RPMI8226 (cell line): Measurements from ENCODE around the gene SELENBP1.

Experiments
- DNase-seq: peaks from one replicate; pipeline ENCODE4 v3.0.0-alpha.2; 2015

Gene SELENBP1

DNA sequence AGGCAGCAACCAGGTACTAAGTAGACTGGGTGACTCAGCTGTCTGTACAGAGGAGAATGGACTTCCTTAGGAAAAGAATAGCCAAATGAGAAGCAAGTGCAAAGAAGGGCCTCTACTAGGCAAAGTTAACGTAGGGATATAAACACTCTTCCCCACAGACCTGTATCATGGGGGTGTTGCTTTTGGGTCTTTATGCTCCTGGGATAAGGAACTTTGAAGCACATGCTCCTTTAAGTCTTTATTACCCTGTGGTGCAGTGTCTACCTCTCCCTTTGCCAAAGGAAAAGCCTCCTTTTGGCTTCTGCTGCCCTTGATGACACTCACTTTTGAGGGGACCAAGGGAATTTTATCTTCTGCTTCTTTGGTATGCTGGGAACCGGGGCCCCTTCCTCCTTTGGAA lies 30.5 kb downstream of the SELENBP1 start:
- DNase-seq, result no peak

- DNase-seq, result peak; percentile 85
These were observed 31.4 kb downstream of the SELENBP1 start for GRCh38 chr1:151340870-151341754.

- no peak for DNase-seq
These were observed 35.9 kb downstream of the SELENBP1 start for GRCh38 chr1:151336556-151336955.

GRCh38 chr1:151334822-151335221 lies 37.7 kb downstream of the SELENBP1 start:
- no peak for DNase-seq

DNA sequence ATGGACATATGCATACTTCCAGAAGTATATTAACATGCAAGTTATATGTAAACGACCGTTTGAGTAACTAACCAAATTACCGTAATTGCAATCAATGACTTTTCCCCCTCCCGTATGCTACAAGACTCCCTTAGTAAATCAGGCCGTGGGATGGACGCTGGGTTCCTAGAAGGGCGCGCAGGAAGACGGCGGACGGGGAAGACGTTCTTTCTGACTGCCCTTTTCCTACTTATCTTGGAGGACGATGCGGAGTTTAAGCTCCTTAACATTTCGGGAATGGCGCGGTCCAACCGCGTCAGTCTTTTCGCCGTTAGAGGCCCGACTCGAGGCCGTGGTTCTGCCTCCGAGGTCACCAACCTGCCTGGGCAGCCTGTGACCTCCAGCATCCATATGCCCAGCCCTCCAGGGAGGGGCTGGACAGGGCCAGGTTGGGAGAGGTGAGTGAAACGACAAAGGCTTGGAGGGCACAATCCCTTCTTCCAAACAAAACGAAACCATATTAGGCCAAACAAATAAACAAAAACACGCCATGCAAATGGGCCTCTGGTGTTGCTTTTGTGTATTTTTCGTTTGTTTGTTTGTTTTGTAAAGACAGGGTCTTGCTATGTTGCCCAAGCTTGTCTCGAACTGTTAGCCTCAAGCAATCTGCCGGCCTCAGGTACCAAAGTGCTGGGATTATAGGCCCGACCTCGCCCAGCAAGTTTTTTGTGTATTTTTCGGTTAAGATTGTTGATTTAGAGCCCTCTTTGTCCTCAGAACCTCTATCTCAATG lies 44.4 kb downstream of the SELENBP1 start:
- DNase-seq, result peak; percentile 41

- peak; percentile 100 for DNase-seq
These were observed 45.1 kb downstream of the SELENBP1 start, which contains the start of gene PI4KB for GRCh38 chr1:151327223-151327902. Gene PI4KB (minus strand): TSS chr1:151327416. CDS start chr1:151316481, 10,935 bp downstream.

- DNase-seq, result peak; percentile 75
These were observed 45.8 kb downstream of the SELENBP1 start for GRCh38 chr1:151326619-151327222.

- no peak for DNase-seq
These were observed 46.7 kb downstream of the SELENBP1 start for GRCh38 chr1:151325646-151326429.

DNA sequence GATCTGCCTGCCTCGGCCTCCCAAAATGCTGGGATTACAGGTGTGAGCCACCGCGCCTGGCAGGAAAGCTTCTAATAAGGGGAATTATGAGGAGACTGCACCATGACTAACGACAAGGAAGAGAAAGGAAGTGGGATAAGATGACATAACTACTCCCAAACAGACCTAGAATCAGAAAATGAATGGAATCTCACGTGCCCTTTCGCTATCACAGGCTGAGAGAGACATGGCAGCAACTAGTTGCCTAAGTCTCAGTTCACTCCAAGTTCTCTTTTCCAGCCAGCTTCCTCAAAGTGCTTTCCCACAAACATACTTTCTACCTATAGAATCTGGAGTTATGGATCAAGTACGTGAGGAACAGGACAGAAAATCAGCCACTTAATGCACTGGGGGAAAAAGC lies 47.3 kb downstream of the SELENBP1 start:
- DNase-seq, result no peak

DNA sequence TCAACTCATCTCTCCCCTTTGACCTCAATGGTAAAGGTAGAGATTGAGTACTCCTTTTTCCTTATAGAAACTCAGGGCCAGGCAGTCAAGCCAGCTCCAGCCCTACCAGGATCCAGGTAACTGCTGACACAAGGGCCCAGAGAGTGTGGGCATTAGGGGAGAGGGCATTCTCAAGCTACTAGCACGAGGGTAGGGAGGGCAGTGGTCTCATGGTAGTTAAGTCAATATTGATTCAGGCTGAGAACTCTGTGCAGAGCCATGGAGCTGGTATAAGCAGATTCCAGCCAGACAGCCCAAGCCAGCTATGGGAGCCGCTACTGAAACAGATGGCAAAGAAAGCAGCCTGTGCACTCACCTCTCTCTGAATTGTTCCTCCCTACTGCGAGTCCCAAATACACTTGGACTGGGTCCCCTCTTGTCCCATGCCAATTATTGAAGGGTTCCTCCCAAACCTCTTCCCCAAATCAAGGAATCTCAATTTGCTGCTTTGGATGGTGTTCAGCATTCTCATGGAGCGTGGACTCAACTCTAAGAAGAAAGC lies 48.0 kb downstream of the SELENBP1 start:
- no peak for DNase-seq

DNA sequence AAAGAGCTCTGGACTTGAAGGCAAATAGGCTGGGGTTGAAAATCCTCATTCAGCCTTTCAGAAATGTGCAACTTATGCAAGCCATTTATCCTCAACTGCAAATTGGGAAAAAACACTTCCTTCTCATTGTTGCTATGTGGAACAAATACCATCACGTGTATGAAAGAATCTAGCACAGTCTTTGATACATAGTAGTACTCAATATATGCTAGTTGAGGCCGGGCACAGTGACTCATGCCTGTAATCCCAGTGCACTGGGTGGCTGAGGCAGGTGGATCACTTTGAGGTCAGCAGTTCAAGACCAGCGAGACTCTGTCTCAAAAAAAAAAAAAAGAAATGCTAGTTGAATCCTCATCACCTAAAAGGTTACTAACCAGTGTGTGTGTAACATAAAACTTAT lies 53.5 kb downstream of the SELENBP1 start:
- DNase-seq, result no peak

- DNase-seq, result no peak
These were observed 56.8 kb downstream of the SELENBP1 start for GRCh38 chr1:151315565-151316235.
